Liver (tissue), 9 donors: ENCODE data around the gene PKD1L1. TPM values are rescaled to one million over a fixed set of nuclear protein-coding genes. Genes with fewer than 3 reads are reported as not detected.
A peak's percentile ranks its signal among the peaks of the same experiment; 100 is the strongest.

Experiments used
- DNase-seq: peaks from one replicate; pipeline ENCODE4 v3.0.0-alpha.2; 2017; ENCODE audit warnings: low spot score
- H3K27ac ChIP-seq, 2 donors: one replicate each; pipeline ENCODE4 v1.7.0; 2013; ENCODE audit warnings: inconsistent platforms in 2 of 2, low read length in 2 of 2, control low read depth in 1 of 2, low read depth in 1 of 2, mild to moderate bottlenecking in 1 of 2
- H3K27me3 ChIP-seq, 4 donors: one replicate each; pipeline versions ENCODE4 v1.6.1 to v1.7.0; 2013; ENCODE audit warnings: low read length in 3 of 4, inconsistent platforms in 1 of 4, mild to moderate bottlenecking in 1 of 4, moderate library complexity in 1 of 4; ENCODE audit not compliant: control insufficient read depth in 4 of 4, insufficient read depth in 4 of 4
- H3K36me3 ChIP-seq, 4 donors: one replicate each; pipeline versions ENCODE4 v1.6.1 to v1.7.0; 2013; ENCODE audit warnings: low read length in 3 of 4, mild to moderate bottlenecking in 3 of 4, low read depth in 1 of 4, moderate library complexity in 1 of 4; ENCODE audit not compliant: control insufficient read depth in 4 of 4, insufficient read depth in 3 of 4
- H3K4me1 ChIP-seq, 4 donors: one replicate each; pipeline versions ENCODE4 v1.6.1 to v1.7.0; 2013; ENCODE audit warnings: low read length in 3 of 4, mild to moderate bottlenecking in 3 of 4, moderate library complexity in 1 of 4; ENCODE audit not compliant: control insufficient read depth in 4 of 4, insufficient read depth in 4 of 4
- H3K4me3 ChIP-seq, 3 donors: one replicate each; pipeline versions ENCODE4 v1.6.1 to v1.7.0; 2013; ENCODE audit warnings: low read length in 3 of 3, control low read depth in 1 of 3, low read depth in 1 of 3, mild to moderate bottlenecking in 1 of 3
- H3K9ac ChIP-seq, 2 donors: one replicate each; pipeline ENCODE4 v1.7.0; 2013; ENCODE audit warnings: low read length in 2 of 2, mild to moderate bottlenecking in 2 of 2, moderate library complexity in 2 of 2, control low read depth in 1 of 2, low read depth in 1 of 2
- H3K9me3 ChIP-seq, 4 donors: one replicate each; pipeline versions ENCODE4 v1.6.1 to v1.7.0; 2013; ENCODE audit warnings: low read length in 3 of 4; ENCODE audit not compliant: control insufficient read depth in 4 of 4
- FOXA1 ChIP-seq: IDR thresholded peaks from 2 replicates; pipeline ENCODE4 v1.6.1; 2016; ENCODE audit warnings: antibody characterized with exemption
- FOXA2 ChIP-seq: IDR thresholded peaks from 2 replicates; pipeline ENCODE4 v1.6.1; 2016; ENCODE audit warnings: antibody characterized with exemption
- GABPA ChIP-seq, 2 donors: IDR thresholded peaks in 1 of 2; conservative IDR thresholded peaks in 1 of 2; 2 replicates each; pipeline ENCODE4 v1.6.1; 2016; ENCODE audit warnings: antibody characterized with exemption in 2 of 2, mild to moderate bottlenecking in 1 of 2, moderate library complexity in 1 of 2
- HNF4A ChIP-seq, 2 donors: conservative IDR thresholded peaks; 2 replicates each; pipeline ENCODE4 v1.6.1; 2016; ENCODE audit warnings: antibody characterized with exemption in 2 of 2, mild to moderate bottlenecking in 2 of 2
- HNF4G ChIP-seq: IDR thresholded peaks from 2 replicates; pipeline ENCODE4 v1.6.1; 2016; ENCODE audit warnings: antibody characterized with exemption
- JUND ChIP-seq, 2 donors: IDR thresholded peaks; 2 replicates each; pipeline ENCODE4 v1.6.1; 2016; ENCODE audit warnings: antibody characterized with exemption in 2 of 2
- NR2F2 ChIP-seq: IDR thresholded peaks from 2 replicates; pipeline ENCODE4 v1.6.1; 2016; ENCODE audit warnings: antibody characterized with exemption
- RAD21 ChIP-seq, 2 donors: IDR thresholded peaks; 2 replicates each; pipeline ENCODE4 v1.6.1; 2016; ENCODE audit warnings: antibody characterized with exemption in 2 of 2, mild to moderate bottlenecking in 2 of 2
- RXRA ChIP-seq, 2 donors: IDR thresholded peaks; 2 replicates each; pipeline ENCODE4 v1.6.1; 2017 to 2018; ENCODE audit warnings: antibody characterized with exemption in 2 of 2, mild to moderate bottlenecking in 1 of 2
- SP1 ChIP-seq: IDR thresholded peaks from 2 replicates; pipeline ENCODE4 v1.6.1; 2018; ENCODE audit warnings: antibody characterized with exemption, mild to moderate bottlenecking
- ZBTB33 ChIP-seq: IDR thresholded peaks from 2 replicates; pipeline ENCODE4 v1.6.1; 2016; ENCODE audit warnings: antibody characterized with exemption
- WGBS: extraction: QIAGEN DNeasy Blood & Tissue Kit; methylation state at CpG from one replicate; pipeline ENCODE4 v1.1.7; 2013; 5-methylcytosine and 5-hydroxymethylcytosine counted together
- polyA plus RNA-seq, 2 donors: library from polyadenylated mRNA; stranded (reverse) in 1 of 2; unstranded in 1 of 2; fragments of 200-250 nt in 1 of 2; fragments of >200 nt in 1 of 2; fragmentation: Nextera tagmentation in 1 of 2; extraction: Ambion mirVana in 1 of 2; gene quantifications; one replicate each; pipeline versions ENCODE4 v1.2.1 to v1.2.3, GENCODE V29; 2013 to 2015
- total RNA-seq, 2 donors: library from RNA; depleted of rRNA; stranded (reverse); fragments of >200 nt; gene quantifications; one replicate each; pipeline ENCODE4 v1.2.3, GENCODE V29; 2014
- TF ChIP-seq, protein P1 (sequence below): fragments of 150-350 bp; IDR thresholded peaks from 2 replicates; pipeline ENCODE4 v1.5.1; 2017; ENCODE audit warnings: improper control_type of control experiment, low read depth, low read length; ENCODE audit not compliant: missing input control
- TF ChIP-seq, protein P2 (sequence below): IDR thresholded peaks from 2 replicates; pipeline ENCODE4 v1.6.1; 2016; ENCODE audit warnings: antibody characterized with exemption, mild to moderate bottlenecking
- TF ChIP-seq, protein P3 (sequence below): IDR thresholded peaks from 2 replicates; pipeline ENCODE4 v1.6.1; 2016; ENCODE audit warnings: antibody characterized with exemption
- donor health status: healthy.
- donor health status: healthy.
- donor health status: healthy.
- donor health status: healthy.
- donor health status: healthy.

Gene PKD1L1
- total and polyA plus RNA-seq, 4 donors = 0.08 to 0.25 (median 0.11) TPM

GRCh38 chr7:47949703-47950102 lies 1.4 kb upstream of the PKD1L1 start:
- H3K9ac ChIP-seq = no peak overlapping the region
- H3K36me3 ChIP-seq = peaks cover 0 to 6% (median 4%) of the 10 kb centered on the region in 4 donors
- no peak for DNase-seq
- H3K4me3 ChIP-seq = no peak overlapping the region
- no peaks in the 10 kb centered on the region for H3K9me3 ChIP-seq
- H3K27me3 ChIP-seq = no peaks in the 10 kb centered on the region
- TF ChIP-seq, protein P1, sequence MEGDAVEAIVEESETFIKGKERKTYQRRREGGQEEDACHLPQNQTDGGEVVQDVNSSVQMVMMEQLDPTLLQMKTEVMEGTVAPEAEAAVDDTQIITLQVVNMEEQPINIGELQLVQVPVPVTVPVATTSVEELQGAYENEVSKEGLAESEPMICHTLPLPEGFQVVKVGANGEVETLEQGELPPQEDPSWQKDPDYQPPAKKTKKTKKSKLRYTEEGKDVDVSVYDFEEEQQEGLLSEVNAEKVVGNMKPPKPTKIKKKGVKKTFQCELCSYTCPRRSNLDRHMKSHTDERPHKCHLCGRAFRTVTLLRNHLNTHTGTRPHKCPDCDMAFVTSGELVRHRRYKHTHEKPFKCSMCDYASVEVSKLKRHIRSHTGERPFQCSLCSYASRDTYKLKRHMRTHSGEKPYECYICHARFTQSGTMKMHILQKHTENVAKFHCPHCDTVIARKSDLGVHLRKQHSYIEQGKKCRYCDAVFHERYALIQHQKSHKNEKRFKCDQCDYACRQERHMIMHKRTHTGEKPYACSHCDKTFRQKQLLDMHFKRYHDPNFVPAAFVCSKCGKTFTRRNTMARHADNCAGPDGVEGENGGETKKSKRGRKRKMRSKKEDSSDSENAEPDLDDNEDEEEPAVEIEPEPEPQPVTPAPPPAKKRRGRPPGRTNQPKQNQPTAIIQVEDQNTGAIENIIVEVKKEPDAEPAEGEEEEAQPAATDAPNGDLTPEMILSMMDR = no peak
- TF ChIP-seq RAD21 (IDR thresholded peaks at IDR 0.05) = no peak
- no peak for TF ChIP-seq FOXA2
- TF ChIP-seq JUND (IDR thresholded peaks at IDR 0.05) = no peak
- TF ChIP-seq SP1 = no peak
- no peak for TF ChIP-seq HNF4G
- no peak overlapping the region for H3K27ac ChIP-seq
- H3K4me1 ChIP-seq = peaks cover 0 to 5% (median 1%) of the 10 kb centered on the region in 4 donors
- WGBS = 92% methylated on average over 4 of the region's 4 CpGs

DNA sequence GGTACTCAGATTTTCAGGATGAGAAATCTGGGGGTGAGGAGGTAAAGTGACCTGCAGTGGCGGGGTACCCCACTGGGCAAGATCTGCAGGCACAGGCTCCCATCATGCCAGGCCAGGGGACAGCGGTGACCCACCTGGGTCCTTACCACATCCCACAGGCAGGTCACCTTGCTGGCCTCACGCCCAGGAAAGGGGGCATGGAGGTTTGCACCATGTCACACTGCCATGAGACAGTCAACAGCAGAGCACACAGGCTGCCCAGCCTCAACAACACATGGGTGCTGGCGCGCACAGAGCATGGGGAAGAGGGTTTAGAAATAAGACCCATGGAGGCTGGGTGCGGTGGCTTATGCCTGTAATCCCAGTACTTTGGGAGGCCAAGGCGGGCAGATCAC lies 914 bp downstream of the PKD1L1 start:
- Histone ChIP-seq H3K9ac (no peak overlapping the region), H3K27me3 (no peaks in the 10 kb centered on the region), H3K9me3 (no peaks in the 10 kb centered on the region), H3K4me1 (peaks cover 0 to 5% (median 1%) of the 10 kb centered on the region in 4 donors), H3K36me3 (no peaks in the 10 kb centered on the region), H3K27ac (peak overlapping the region in 1 of 2 donors; percentile 43), H3K4me3 (no peak overlapping the region)
- 97% methylated on average over 7 of the region's 7 CpGs for WGBS
- TF ChIP-seq SP1 = no peak
- TF ChIP-seq HNF4A (conservative IDR thresholded peaks at IDR 0.05) = no peak
- no peak for TF ChIP-seq GABPA (IDR thresholded peaks at IDR 0.05 in 1 of 2, conservative IDR thresholded peaks at IDR 0.05 in 1 of 2)
- TF ChIP-seq, protein P1 = no peak
- TF ChIP-seq, protein P2, sequence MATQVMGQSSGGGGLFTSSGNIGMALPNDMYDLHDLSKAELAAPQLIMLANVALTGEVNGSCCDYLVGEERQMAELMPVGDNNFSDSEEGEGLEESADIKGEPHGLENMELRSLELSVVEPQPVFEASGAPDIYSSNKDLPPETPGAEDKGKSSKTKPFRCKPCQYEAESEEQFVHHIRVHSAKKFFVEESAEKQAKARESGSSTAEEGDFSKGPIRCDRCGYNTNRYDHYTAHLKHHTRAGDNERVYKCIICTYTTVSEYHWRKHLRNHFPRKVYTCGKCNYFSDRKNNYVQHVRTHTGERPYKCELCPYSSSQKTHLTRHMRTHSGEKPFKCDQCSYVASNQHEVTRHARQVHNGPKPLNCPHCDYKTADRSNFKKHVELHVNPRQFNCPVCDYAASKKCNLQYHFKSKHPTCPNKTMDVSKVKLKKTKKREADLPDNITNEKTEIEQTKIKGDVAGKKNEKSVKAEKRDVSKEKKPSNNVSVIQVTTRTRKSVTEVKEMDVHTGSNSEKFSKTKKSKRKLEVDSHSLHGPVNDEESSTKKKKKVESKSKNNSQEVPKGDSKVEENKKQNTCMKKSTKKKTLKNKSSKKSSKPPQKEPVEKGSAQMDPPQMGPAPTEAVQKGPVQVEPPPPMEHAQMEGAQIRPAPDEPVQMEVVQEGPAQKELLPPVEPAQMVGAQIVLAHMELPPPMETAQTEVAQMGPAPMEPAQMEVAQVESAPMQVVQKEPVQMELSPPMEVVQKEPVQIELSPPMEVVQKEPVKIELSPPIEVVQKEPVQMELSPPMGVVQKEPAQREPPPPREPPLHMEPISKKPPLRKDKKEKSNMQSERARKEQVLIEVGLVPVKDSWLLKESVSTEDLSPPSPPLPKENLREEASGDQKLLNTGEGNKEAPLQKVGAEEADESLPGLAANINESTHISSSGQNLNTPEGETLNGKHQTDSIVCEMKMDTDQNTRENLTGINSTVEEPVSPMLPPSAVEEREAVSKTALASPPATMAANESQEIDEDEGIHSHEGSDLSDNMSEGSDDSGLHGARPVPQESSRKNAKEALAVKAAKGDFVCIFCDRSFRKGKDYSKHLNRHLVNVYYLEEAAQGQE = no peak
- no peak for TF ChIP-seq JUND (IDR thresholded peaks at IDR 0.05)
- TF ChIP-seq, protein P3, sequence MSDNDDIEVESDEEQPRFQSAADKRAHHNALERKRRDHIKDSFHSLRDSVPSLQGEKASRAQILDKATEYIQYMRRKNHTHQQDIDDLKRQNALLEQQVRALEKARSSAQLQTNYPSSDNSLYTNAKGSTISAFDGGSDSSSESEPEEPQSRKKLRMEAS = no peak
- no peak for TF ChIP-seq FOXA2
- no peak for TF ChIP-seq RAD21 (IDR thresholded peaks at IDR 0.05)
- no peak for TF ChIP-seq RXRA (IDR thresholded peaks at IDR 0.05)
- TF ChIP-seq HNF4G = no peak
- TF ChIP-seq NR2F2 = no peak
- TF ChIP-seq FOXA1 = no peak
- TF ChIP-seq ZBTB33 = no peak
- no peak for DNase-seq
